ENCODE data around the gene PTS.

DNA sequence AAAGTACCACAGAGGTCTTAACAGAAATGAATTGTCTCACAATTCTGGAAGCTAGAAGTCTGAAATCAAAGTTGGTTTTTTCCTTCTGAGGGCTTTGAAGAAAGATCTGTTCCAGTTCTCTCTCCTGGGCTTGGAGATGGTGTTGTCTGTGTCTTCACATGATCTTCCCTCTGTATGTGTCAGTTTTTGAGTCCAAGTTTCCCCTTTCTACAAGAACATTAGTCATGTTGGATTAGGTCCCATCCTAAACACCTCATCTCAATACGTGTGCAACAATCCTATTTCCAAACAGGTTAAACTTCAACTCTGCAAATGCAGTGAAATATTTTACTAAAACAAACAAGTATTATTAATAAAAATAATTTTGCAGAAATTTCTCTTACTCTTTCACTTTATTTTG lies 3.1 kb upstream of the PTS start:
- TF ChIP-seq, protein P1, sequence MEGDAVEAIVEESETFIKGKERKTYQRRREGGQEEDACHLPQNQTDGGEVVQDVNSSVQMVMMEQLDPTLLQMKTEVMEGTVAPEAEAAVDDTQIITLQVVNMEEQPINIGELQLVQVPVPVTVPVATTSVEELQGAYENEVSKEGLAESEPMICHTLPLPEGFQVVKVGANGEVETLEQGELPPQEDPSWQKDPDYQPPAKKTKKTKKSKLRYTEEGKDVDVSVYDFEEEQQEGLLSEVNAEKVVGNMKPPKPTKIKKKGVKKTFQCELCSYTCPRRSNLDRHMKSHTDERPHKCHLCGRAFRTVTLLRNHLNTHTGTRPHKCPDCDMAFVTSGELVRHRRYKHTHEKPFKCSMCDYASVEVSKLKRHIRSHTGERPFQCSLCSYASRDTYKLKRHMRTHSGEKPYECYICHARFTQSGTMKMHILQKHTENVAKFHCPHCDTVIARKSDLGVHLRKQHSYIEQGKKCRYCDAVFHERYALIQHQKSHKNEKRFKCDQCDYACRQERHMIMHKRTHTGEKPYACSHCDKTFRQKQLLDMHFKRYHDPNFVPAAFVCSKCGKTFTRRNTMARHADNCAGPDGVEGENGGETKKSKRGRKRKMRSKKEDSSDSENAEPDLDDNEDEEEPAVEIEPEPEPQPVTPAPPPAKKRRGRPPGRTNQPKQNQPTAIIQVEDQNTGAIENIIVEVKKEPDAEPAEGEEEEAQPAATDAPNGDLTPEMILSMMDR (IDR thresholded peaks at IDR 0.05), result no peak
- TF ChIP-seq POLR2A (IDR thresholded peaks at IDR 0.05), result no peak
